ENCODE results near the gene GFER. TPM values are rescaled to one million over a fixed set of nuclear protein-coding genes. Genes with fewer than 3 reads are reported as not detected.

GFER gene
- total RNA-seq, 4 donors from 2014 or later = 13.4 to 20.2 (median 18.1) TPM

DNA sequence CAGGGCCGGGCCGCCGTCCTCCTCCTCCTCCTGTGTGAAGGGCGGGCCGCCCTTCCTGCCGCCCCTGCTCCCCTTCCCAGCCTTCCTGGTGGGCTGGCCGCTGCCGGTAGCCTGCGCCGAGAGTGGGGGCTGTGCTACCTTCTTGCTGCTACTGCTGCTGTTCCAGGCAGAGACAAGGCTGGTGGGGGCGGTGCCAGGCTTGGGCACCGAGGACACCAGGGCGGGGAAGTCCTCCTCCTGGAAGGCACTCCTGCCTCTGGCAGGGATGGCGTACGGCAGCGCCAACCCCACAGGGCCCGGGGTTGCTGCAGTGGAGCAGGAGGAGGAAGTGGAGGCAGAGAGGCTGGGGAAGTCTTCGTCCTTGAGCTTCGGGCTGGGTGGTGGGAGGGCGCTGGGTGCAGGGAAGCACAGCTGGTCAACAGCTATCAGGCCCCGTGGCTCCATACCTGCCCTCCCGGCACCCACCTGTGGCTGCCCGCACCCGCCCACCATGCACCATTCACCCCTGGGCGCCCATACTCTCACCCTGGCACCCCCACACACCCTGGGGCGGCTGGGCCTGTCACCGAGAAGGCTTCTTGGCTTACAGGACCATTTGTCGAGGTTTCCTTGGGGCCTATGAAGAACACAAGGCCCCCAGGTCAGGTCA, 16.0 kb downstream of the GFER start:
- Histone ChIP-seq H3K4me3 (no peak overlapping the region), H3K36me3 (peaks cover 20 to 78% (median 23%) of the 10 kb centered on the region in 3 donors), H3K27ac (no peak overlapping the region), H3K4me1 (peaks cover 0 to 21% (median 14%) of the 10 kb centered on the region in 4 donors), H3K27me3 (no peaks in the 10 kb centered on the region), H3K9me3 (no peaks in the 10 kb centered on the region)
- no peak for DNase-seq (ENCODE audit: low spot score in 2 of 2)
- WGBS, 2 donors = 89 to 90% methylated on average over 23 of the region's 28 CpGs
- TF ChIP-seq EP300 (IDR thresholded peaks at IDR 0.05) = no peak

DNA sequence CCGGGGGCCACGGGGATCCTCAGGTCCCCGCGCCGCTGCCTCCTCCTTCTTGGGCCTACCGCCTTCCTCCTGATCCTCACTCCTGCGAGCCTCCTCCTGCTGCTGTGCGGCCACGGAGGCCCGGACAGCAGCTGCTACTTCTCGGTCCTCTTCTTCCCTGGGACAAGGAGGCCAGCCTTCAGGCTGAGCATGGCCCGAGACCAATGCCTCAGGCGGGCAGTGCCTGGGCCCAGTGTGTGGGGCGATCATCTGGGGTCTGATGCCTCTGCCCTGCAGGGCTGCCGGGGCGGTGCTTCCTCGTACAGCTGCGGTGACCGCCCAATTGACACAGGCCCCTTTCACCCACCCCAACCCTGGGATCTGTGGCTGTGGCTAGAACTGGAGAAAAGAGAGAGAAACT, 17.0 kb downstream of the GFER start:
- no peaks in the 10 kb centered on the region for H3K27me3 ChIP-seq
- DNase-seq (ENCODE audit: low spot score in 2 of 2) = no peak
- TF ChIP-seq, protein P1, sequence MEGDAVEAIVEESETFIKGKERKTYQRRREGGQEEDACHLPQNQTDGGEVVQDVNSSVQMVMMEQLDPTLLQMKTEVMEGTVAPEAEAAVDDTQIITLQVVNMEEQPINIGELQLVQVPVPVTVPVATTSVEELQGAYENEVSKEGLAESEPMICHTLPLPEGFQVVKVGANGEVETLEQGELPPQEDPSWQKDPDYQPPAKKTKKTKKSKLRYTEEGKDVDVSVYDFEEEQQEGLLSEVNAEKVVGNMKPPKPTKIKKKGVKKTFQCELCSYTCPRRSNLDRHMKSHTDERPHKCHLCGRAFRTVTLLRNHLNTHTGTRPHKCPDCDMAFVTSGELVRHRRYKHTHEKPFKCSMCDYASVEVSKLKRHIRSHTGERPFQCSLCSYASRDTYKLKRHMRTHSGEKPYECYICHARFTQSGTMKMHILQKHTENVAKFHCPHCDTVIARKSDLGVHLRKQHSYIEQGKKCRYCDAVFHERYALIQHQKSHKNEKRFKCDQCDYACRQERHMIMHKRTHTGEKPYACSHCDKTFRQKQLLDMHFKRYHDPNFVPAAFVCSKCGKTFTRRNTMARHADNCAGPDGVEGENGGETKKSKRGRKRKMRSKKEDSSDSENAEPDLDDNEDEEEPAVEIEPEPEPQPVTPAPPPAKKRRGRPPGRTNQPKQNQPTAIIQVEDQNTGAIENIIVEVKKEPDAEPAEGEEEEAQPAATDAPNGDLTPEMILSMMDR (IDR thresholded peaks at IDR 0.05) = no peak
- no peak for TF ChIP-seq POLR2A (IDR thresholded peaks at IDR 0.05)
- no peak for TF ChIP-seq EP300 (IDR thresholded peaks at IDR 0.05)
- H3K4me3 ChIP-seq = no peak overlapping the region
- peaks cover 20 to 76% (median 23%) of the 10 kb centered on the region in 3 donors for H3K36me3 ChIP-seq
- no peaks in the 10 kb centered on the region for H3K9me3 ChIP-seq
- 90 to 97% methylated on average over 11 to 19 of the region's 19 CpGs for WGBS, 2 donors
- H3K4me1 ChIP-seq = peaks cover 0 to 31% (median 24%) of the 10 kb centered on the region in 4 donors
- H3K27ac ChIP-seq = no peak overlapping the region

DNA sequence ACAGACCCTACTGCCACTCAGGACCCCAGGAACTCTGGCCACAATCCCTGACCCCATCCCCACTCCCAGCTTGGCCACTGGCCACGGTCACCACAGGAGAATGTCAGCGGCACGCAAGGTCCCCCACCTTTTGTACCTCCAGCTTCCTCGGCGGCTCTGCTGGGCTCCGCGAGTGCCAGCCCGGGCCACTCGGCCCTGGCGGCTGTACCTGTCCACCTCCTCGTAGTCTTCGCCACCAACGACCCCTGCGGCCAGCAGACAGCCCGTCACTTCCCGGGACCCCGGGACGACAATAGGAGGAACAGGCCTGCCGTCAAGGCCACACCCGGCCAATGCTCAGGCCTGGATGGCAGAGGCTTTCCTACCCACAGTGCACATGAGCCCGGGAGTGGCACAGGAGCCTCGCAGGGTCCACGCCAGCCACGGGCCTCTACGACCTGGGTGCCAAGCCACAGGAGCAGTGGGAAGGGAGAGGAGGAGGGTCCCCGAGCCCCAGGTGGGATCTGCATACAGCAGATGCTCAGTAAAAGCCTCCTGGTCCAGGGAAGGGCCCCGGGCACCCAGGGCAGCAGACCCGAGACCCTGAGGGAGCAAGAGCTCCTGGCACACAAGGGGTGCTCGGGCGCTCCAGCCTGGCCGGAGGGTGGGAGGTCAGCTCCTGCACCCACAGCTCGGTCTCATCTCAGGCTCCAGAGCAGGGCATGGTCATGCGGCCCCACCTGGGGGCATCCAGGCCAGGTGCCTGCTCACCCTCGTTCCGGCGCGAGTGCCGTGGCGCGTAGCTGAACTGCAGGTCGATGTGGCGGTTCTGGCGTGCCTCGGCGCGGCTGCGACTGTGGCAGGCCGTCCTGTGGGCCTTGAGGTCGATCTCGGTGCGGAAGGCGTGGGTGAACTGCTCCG, 17.7 kb downstream of the GFER start:
- WGBS, 2 donors = 93 to 95% methylated on average over 46 to 52 of the region's 53 CpGs
- no peaks in the 10 kb centered on the region for H3K27me3 ChIP-seq
- no peak overlapping the region for H3K27ac ChIP-seq

DNA sequence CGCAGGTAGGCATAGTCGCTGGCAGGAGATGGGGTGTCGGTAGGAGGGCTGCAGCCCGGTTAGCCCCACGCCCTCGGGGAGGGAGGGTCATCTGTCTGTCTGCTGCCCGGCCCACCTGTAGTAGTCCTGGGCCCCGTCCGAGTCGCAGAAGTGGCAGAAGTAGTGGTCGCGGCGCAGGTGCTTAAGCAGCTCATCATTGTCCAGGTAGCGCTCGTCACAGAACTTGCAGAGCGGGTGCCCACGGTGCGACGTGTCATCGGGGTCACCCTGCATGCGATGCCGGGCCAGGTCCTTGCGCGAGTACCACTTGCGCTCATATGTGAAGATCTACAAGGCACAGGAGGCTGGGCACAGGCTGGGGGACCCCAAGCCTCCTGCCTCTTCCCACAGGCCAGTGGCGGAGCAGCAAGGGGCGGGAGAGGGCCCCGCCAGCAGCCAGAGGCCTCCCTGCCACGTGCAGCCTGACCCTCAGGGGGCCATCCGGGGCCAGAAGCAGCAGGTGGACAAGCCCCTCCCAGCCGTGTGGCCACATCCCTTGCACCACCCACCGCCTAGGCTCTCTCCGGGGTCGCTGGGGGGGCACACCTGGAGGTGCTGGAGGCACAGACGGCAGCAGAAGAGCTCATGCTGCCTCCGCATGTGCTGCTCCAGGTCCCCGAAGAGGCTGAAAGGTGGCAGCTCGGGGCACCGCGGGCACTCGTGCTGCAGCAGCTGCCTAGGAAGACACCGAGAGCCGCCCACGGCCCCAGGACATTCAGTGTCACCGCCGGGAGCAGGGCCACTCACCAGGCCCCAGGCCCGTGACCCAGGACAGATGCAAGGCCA, 18.6 kb downstream of the GFER start:
- peaks cover 20 to 60% (median 23%) of the 10 kb centered on the region in 3 donors for H3K36me3 ChIP-seq

More for the DNA sequence above, 17.7 kb downstream of the GFER start:
- no peak for DNase-seq (ENCODE audit: low spot score in 2 of 2)
- H3K4me3 ChIP-seq = no peak overlapping the region
- H3K4me1 ChIP-seq = peaks cover 0 to 38% (median 30%) of the 10 kb centered on the region in 4 donors
- no peak for TF ChIP-seq POLR2A (IDR thresholded peaks at IDR 0.05)
- TF ChIP-seq EP300 (IDR thresholded peaks at IDR 0.05) = no peak
- TF ChIP-seq, protein P1 (IDR thresholded peaks at IDR 0.05) = no peak
- H3K9me3 ChIP-seq = no peaks in the 10 kb centered on the region
- peaks cover 20 to 69% (median 23%) of the 10 kb centered on the region in 3 donors for H3K36me3 ChIP-seq

More for the DNA sequence above, 18.6 kb downstream of the GFER start:
- Histone ChIP-seq H3K9me3 (no peaks in the 10 kb centered on the region), H3K4me1 (peaks cover 0 to 47% (median 39%) of the 10 kb centered on the region in 4 donors), H3K4me3 (no peak overlapping the region), H3K27me3 (no peaks in the 10 kb centered on the region), H3K27ac (no peak overlapping the region)
- TF ChIP-seq, protein P1 (IDR thresholded peaks at IDR 0.05) = no peak
- no peak for TF ChIP-seq EP300 (IDR thresholded peaks at IDR 0.05)
- TF ChIP-seq POLR2A (IDR thresholded peaks at IDR 0.05) = no peak
- WGBS, 2 donors = 90% methylated on average over 29 to 34 of the region's 47 CpGs
- DNase-seq (ENCODE audit: low spot score in 2 of 2) = no peak

All from tibial nerve (tissue), 4 donors.